Ovary (tissue), 9 donors: ENCODE measurements around the gene SCRG1. TPM values are rescaled to one million over a fixed set of nuclear protein-coding genes. Genes with fewer than 3 reads are reported as not detected.

ENCODE experiments used
- DNase-seq, 5 donors: peaks; one replicate each; pipeline ENCODE4 v3.0.0-alpha.2; 2019 to 2020
- H3K27ac ChIP-seq, 2 donors: fragments of 200-600 bp; one replicate each; pipeline versions ENCODE4 v1.5.1 to v1.8.0; 2019 to 2022
- H3K27me3 ChIP-seq: fragments of 200-600 bp; one replicate; pipeline ENCODE4 v1.8.0; 2022
- H3K36me3 ChIP-seq: fragments of 200-600 bp; sonication (generic); one replicate; pipeline ENCODE4 v1.5.1; 2019
- H3K4me1 ChIP-seq: one replicate; pipeline ENCODE4 v1.8.1; 2013; ENCODE audit warnings: mild to moderate bottlenecking, moderate library complexity; ENCODE audit not compliant: insufficient read depth
- H3K4me3 ChIP-seq: fragments of 200-600 bp; sonication (generic); one replicate; pipeline ENCODE4 v1.5.1; 2017
- H3K9me3 ChIP-seq, 2 donors: fragments of 200-600 bp in 1 of 2; sonication (generic) in 1 of 2; one replicate each; pipeline versions ENCODE4 v1.5.1 to v1.8.1; 2013 to 2019; ENCODE audit warnings: mild to moderate bottlenecking in 1 of 2, moderate library complexity in 1 of 2
- CTCF ChIP-seq, 3 donors: fragments of 450-650 bp in 2 of 3; fragments of 200-600 bp in 1 of 3; IDR thresholded peaks; one replicate each; pipeline versions ENCODE4 v1.5.1 to v1.8.0; 2016 to 2022; ENCODE audit warnings: antibody characterized with exemption in 3 of 3, mild to moderate bottlenecking in 1 of 3
- EP300 ChIP-seq: sonication (generic); formaldehyde crosslinking; IDR thresholded peaks from one replicate; pipeline ENCODE4 v1.6.1; 2017; ENCODE audit warnings: antibody characterized with exemption
- POLR2A ChIP-seq: fragments of 450-650 bp; IDR thresholded peaks from one replicate; pipeline ENCODE4 v1.6.1; 2017; ENCODE audit warnings: antibody characterized with exemption, mild to moderate bottlenecking, moderate library complexity
- WGBS, 3 donors: extraction: QIAGEN DNeasy Blood & Tissue Kit in 1 of 3; methylation state at CpG; one replicate each; pipeline versions ENCODE4 v1.1.5 to v1.1.7; 2013 to 2017; 5-methylcytosine and 5-hydroxymethylcytosine counted together
- intact Hi-C, 4 donors: fragments of 100-400 bp; cut with DNase I; formaldehyde crosslinking; loops; one replicate each; pipeline versions ENCODE4 v1.11.0 to v1.15.1; 2022 to 2023
- polyA plus RNA-seq, 2 donors: library from polyadenylated mRNA; stranded (reverse); fragments of 200-250 nt in 1 of 2; fragments of 350-450 nt in 1 of 2; fragmentation: Illumina TruSeq in 1 of 2; extraction: RNeasy Lipid Tissue Mini Kit (QIAGEN cat#74804) in 1 of 2; gene quantifications; one replicate each; pipeline ENCODE4 v1.2.3, GENCODE V29; 2013 to 2014
- total RNA-seq, 7 donors: library from RNA; depleted of rRNA in 2 of 7; stranded (reverse); fragments of >200 nt in 2 of 7; fragmentation: NEBNext Ultra II Directional in 3 of 7; extraction: Animal tissue kit (Norgen Biotek cat#: 25700) in 3 of 7; gene quantifications; one replicate each; pipeline versions ENCODE4 v1.1.0 to v1.2.4, GENCODE V29; 2016 to 2023
- donor health status: DM: no; HTN: no; CAD: no; lungs with moderate emphysema.
- donor health status: DM: no; HTN: no; CAD: no.
- donor health status: Bipolar disorder and iron deficiency.
- donor health status: DM: yes; HTN: yes; CAD: no.
- donor health status: DM: no; HTN: no; CAD: no.
- donor health status: DM: yes; HTN: yes; CAD: no.

Gene SCRG1
- total and polyA plus RNA-seq, 9 donors = 0.08 to 3.0 (median 0.34) TPM; not detected in 1

DNA sequence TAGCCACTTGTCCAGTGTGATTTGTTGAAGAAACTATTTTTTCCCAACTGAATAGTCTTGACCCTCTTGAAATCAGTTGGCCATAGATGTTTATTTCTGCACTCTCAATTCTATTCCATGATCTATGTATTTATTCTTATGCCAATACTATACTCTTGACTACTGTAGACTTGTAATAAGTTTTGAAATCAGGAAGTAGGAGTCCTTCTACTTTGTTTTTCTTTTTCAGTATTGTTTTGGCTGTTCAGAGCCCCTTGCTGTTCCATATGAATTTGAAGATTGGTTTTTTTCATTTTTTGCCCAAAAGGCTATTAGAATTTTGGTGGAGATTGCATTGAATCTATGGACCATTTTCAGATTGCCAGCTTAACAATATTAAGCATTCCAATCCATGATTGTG is 17.9 kb downstream of the SCRG1 start:
- Histone ChIP-seq H3K36me3 (no peaks in the 10 kb centered on the region), H3K27me3 (no peaks in the 10 kb centered on the region), H3K9me3 (no peaks in the 10 kb centered on the region), H3K4me1 (no peaks in the 10 kb centered on the region), H3K27ac (no peak overlapping the region), H3K4me3 (no peak overlapping the region)
- TF ChIP-seq EP300 = no peak
- no peak for TF ChIP-seq POLR2A
- no peak for TF ChIP-seq CTCF (IDR thresholded peaks at IDR 0.05)
- intact Hi-C loops = no loop called here
- DNase-seq = no peak

DNA sequence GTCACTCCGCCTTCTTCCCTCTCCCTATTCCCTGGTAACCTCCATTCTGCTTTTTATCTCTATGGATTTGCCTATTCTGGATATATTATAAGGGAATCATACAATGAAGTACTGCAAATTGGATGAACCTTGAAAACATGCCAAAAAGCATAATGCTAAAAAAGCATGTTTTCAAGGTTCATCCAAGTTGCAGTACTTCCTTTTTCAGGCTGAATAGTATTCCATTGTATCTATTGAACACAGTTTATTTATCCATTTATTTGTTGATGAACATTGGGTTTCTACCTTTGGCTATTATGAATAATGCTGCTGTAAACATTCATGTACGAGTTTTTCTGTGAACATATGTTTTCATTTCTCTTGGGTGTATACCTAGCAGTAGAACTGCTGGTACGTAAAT is 19.0 kb downstream of the SCRG1 start:
- Histone ChIP-seq H3K36me3 (no peaks in the 10 kb centered on the region), H3K4me1 (no peaks in the 10 kb centered on the region), H3K27me3 (no peaks in the 10 kb centered on the region), H3K9me3 (no peaks in the 10 kb centered on the region), H3K27ac (no peak overlapping the region), H3K4me3 (no peak overlapping the region)
- no peak for TF ChIP-seq CTCF (IDR thresholded peaks at IDR 0.05)
- no peak for TF ChIP-seq POLR2A
- no peak for TF ChIP-seq EP300
- no peak for DNase-seq
- intact Hi-C loops = no loop called here
- WGBS, 3 donors = 97 to 99% (median 97%) methylated on average over 3 of the region's 3 CpGs

DNA sequence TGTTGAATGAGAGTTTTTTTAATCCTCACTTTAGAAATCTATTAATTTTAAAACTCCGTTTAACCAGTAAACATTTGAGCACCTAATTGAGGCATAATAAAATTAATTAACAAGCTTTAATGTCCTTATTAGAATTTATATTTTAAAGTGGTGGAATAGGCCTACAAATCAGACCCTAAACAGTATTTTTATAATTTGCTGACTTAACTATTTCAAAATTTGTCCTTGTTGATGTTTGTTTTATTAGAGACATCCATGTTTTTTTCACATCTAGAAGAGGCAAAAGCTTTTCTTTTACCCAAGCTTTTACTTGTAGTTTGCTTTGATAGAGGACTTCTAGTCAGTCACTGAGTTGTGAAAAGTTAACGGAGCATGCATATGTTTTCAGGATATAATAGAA is 24.3 kb downstream of the SCRG1 start:
- H3K27ac ChIP-seq = no peak overlapping the region
- intact Hi-C loops = loop anchor here in 1 of 4 donors (5.0 kb wide), 1 partner anchor 42 kb away; the partner anchor contains the start of gene HMGB2
- no peaks in the 10 kb centered on the region for H3K36me3 ChIP-seq
- 95 to 97% (median 95%) methylated on average over 2 of the region's 2 CpGs for WGBS, 3 donors
- TF ChIP-seq POLR2A (no peak), CTCF (IDR thresholded peaks at IDR 0.05) (no peak), EP300 (no peak)
- DNase-seq = no peak
- peaks cover 3% of the 10 kb centered on the region for H3K4me1 ChIP-seq
- H3K4me3 ChIP-seq = no peak overlapping the region
- no peaks in the 10 kb centered on the region for H3K27me3 ChIP-seq
- H3K9me3 ChIP-seq = no peaks in the 10 kb centered on the region

DNA sequence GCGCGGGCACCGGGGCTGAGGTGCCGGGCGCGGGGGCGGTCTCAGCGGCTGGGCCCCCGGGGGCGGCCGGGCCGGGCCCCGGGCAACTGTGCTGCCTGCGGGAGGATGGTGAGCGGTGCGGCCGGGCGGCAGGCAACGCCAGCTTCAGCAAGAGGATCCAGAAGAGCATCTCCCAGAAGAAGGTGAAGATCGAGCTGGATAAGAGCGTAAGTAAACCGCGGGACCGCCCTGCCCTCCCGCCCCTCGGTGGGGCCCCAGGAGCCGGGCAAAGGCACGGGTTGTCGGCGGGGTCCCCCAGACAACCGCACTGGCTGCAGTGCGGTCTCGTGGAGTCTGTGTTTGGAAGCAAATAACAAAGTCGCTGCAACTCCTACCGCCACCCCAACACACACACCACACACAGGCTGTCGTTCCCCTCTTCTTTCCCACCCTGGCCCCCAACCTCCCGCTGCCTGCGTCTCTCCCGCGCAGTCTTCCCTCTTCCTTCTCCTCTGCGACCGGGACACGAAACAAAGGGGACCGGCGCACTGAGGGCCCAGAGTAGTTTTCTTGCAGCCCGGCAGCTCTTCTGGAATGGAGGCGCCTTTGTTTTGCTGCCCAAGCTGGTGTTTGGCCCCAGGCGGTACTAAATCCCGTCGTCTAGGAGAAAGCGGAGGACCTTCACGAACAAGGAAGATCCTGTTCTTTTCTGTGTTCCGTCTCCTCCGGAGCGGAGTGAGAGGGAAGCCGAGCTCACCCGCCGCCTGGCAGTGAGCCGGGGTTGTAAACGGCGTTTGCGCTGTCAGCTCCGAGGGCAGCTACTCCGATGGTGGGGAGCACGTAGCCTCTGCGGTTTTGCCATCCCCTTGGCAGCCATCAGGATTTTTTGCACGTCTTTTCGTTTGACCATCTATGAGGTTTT is 27.4 kb downstream of the SCRG1 start:
- Histone ChIP-seq H3K36me3 (no peaks in the 10 kb centered on the region), H3K4me3 (peak overlapping the region; percentile 67), H3K27me3 (no peaks in the 10 kb centered on the region), H3K4me1 (peaks cover 6% of the 10 kb centered on the region), H3K27ac (peak overlapping the region; percentile 75 to 85), H3K9me3 (no peaks in the 10 kb centered on the region)
- TF ChIP-seq EP300 (no peak), CTCF (IDR thresholded peaks at IDR 0.05) (no peak), POLR2A (no peak)
- intact Hi-C loops = loop anchor here in 2 of 4 donors (2.0 to 5.0 kb wide), 2 partner anchors 37 to 39 kb away; partner anchors contain the start of gene HMGB2 (in 2 of the 2)
- peak; percentile 64 to 83 (median 76) for DNase-seq
- 0 to 1% (median 1%) methylated on average over 65 to 68 of the region's 68 CpGs for whole genome bisulfite sequencing, 3 donors
